Mesothelial cell of epicardium (in vitro differentiated cells): ENCODE data around the gene ANKS6. TPM values are rescaled to one million over a fixed set of nuclear protein-coding genes. Genes with fewer than 3 reads are reported as not detected.

Experiments used
- DNase-seq, 2 experiments: peaks; one replicate each; pipeline ENCODE4 v3.0.0; 2021; ENCODE audit warnings: low spot score in 2 of 2; ENCODE audit not compliant: unreplicated experiment in 2 of 2
- H3K27ac Mint-ChIP-seq: 2 replicates; pipeline ENCODE4 v1.8.0; 2021; ENCODE audit warnings: mixed read lengths
- H3K27me3 Mint-ChIP-seq: 2 replicates; pipeline ENCODE4 v1.8.0; 2021; ENCODE audit warnings: low read depth, mixed read lengths
- H3K36me3 Mint-ChIP-seq: 2 replicates; pipeline ENCODE4 v1.8.0; 2021; ENCODE audit warnings: mixed read lengths
- H3K4me1 Mint-ChIP-seq: 2 replicates; pipeline ENCODE4 v1.8.0; 2021; ENCODE audit warnings: mixed read lengths
- H3K4me3 Mint-ChIP-seq: 2 replicates; pipeline ENCODE4 v1.8.0; 2021; ENCODE audit warnings: mild to moderate bottlenecking, moderate library complexity, mixed read lengths
- H3K9me3 Mint-ChIP-seq: 2 replicates; pipeline ENCODE4 v1.8.0; 2021; ENCODE audit warnings: mixed read lengths
- CTCF ChIP-seq: fragments of 200-600 bp; sonication (generic); IDR thresholded peaks from one replicate; pipeline ENCODE4 v1.5.0; 2021; ENCODE audit warnings: antibody characterized with exemption; ENCODE audit not compliant: unreplicated experiment
- total RNA-seq: library from RNA; stranded (reverse); gene quantifications from 3 replicates; pipeline ENCODE4 v1.2.1, GENCODE V29; 2021

Gene ANKS6
- total RNA-seq, 1 donor from 2014 or later = 42.0 TPM

- peaks cover 4% of the 10 kb centered on the region for H3K4me1 Mint-ChIP-seq
- peaks cover 2% of the 10 kb centered on the region for H3K9me3 Mint-ChIP-seq
- H3K4me3 Mint-ChIP-seq = no peak overlapping the region
- DNase-seq = no peak
- TF ChIP-seq CTCF = no peak
- H3K27me3 Mint-ChIP-seq = no peaks in the 10 kb centered on the region
- peaks cover 6% of the 10 kb centered on the region for H3K36me3 Mint-ChIP-seq
- H3K27ac Mint-ChIP-seq = no peak overlapping the region
These were observed 27.4 kb upstream of the ANKS6 start for GRCh38 chr9:98823666-98824334.

GRCh38 chr9:98822661-98823060 lies 26.3 kb upstream of the ANKS6 start:
- H3K9me3 Mint-ChIP-seq = peaks cover 7% of the 10 kb centered on the region
- DNase-seq = no peak
- no peaks in the 10 kb centered on the region for H3K4me1 Mint-ChIP-seq
- peaks cover 9% of the 10 kb centered on the region for H3K36me3 Mint-ChIP-seq
- no peaks in the 10 kb centered on the region for H3K27me3 Mint-ChIP-seq
- TF ChIP-seq CTCF = no peak
- H3K4me3 Mint-ChIP-seq = no peak overlapping the region
- no peak overlapping the region for H3K27ac Mint-ChIP-seq

- Mint-ChIP-seq H3K27ac (no peak overlapping the region), H3K4me3 (no peak overlapping the region)
- TF ChIP-seq CTCF = no peak
These were observed 25.5 kb upstream of the ANKS6 start for GRCh38 chr9:98821831-98822230.

GRCh38 chr9:98819231-98819630 lies 22.9 kb upstream of the ANKS6 start:
- no peak for TF ChIP-seq CTCF
- no peaks in the 10 kb centered on the region for H3K4me1 Mint-ChIP-seq
- H3K9me3 Mint-ChIP-seq = peaks cover 7% of the 10 kb centered on the region
- no peaks in the 10 kb centered on the region for H3K27me3 Mint-ChIP-seq
- peaks cover 9% of the 10 kb centered on the region for H3K36me3 Mint-ChIP-seq
- no peak overlapping the region for H3K27ac Mint-ChIP-seq
- H3K4me3 Mint-ChIP-seq = no peak overlapping the region
- DNase-seq = no peak

More at GRCh38 chr9:98821831-98822230, 25.5 kb upstream of the ANKS6 start:
- H3K4me1 Mint-ChIP-seq = no peaks in the 10 kb centered on the region
- H3K9me3 Mint-ChIP-seq = peaks cover 7% of the 10 kb centered on the region
- no peaks in the 10 kb centered on the region for H3K27me3 Mint-ChIP-seq
- no peak for DNase-seq
- H3K36me3 Mint-ChIP-seq = peaks cover 9% of the 10 kb centered on the region

GRCh38 chr9:98818764-98819163 lies 22.4 kb upstream of the ANKS6 start:
- no peak for DNase-seq
- Mint-ChIP-seq H3K4me1 (no peaks in the 10 kb centered on the region), H3K27ac (no peak overlapping the region), H3K27me3 (no peaks in the 10 kb centered on the region), H3K9me3 (peaks cover 11% of the 10 kb centered on the region), H3K36me3 (peaks cover 9% of the 10 kb centered on the region), H3K4me3 (no peak overlapping the region)
- no peak for TF ChIP-seq CTCF
